ENCODE data around the gene LCLAT1. TPM values are rescaled to one million over a fixed set of nuclear protein-coding genes. Genes with fewer than 3 reads are reported as not detected.
"Not testable (repeated sequence)": the region's sequence is repeated elsewhere in the genome, so short reads cannot be mapped to it uniquely, and the experiment has no call there.

Gene LCLAT1
- total RNA-seq, 1 experiment from 2014 or later = 19.0 TPM

- no peak for DNase-seq (ENCODE audit: low spot score)
These were observed 143.4 kb downstream of the LCLAT1 start for GRCh38 chr2:30590407-30590806.

- DNase-seq (ENCODE audit: low spot score) = no peak
These were observed 144.1 kb downstream of the LCLAT1 start for GRCh38 chr2:30591186-30591585.

GRCh38 chr2:30601375-30601774 lies 154.3 kb downstream of the LCLAT1 start:
- DNase-seq (ENCODE audit: low spot score) = no peak

GRCh38 chr2:30605197-30605596 lies 158.2 kb downstream of the LCLAT1 start:
- DNase-seq (ENCODE audit: low spot score) = no peak

GRCh38 chr2:30608643-30609042 lies 161.6 kb downstream of the LCLAT1 start:
- DNase-seq (ENCODE audit: low spot score) = no peak

GRCh38 chr2:30611583-30611982 lies 164.5 kb downstream of the LCLAT1 start:
- DNase-seq (ENCODE audit: low spot score) = no peak

GRCh38 chr2:30612371-30612770 lies 165.3 kb downstream of the LCLAT1 start:
- DNase-seq (ENCODE audit: low spot score) = no peak

- DNase-seq (ENCODE audit: low spot score) = no peak
These were observed 166.0 kb downstream of the LCLAT1 start for GRCh38 chr2:30613001-30613400.

- DNase-seq (ENCODE audit: low spot score) = not testable (repeated sequence)
These were observed 167.2 kb downstream of the LCLAT1 start for GRCh38 chr2:30614227-30614626.

GRCh38 chr2:30615926-30616325 lies 168.9 kb downstream of the LCLAT1 start:
- DNase-seq (ENCODE audit: low spot score) = no peak

- DNase-seq (ENCODE audit: low spot score) = no peak
These were observed 173.1 kb downstream of the LCLAT1 start for GRCh38 chr2:30620102-30620501.

GRCh38 chr2:30621836-30622235 lies 174.8 kb downstream of the LCLAT1 start:
- no peak for DNase-seq (ENCODE audit: low spot score)

GRCh38 chr2:30622452-30622851 lies 175.4 kb downstream of the LCLAT1 start:
- DNase-seq (ENCODE audit: low spot score) = no peak

- no peak for DNase-seq (ENCODE audit: low spot score)
These were observed 178.2 kb downstream of the LCLAT1 start for GRCh38 chr2:30625276-30625675.

- no peak for DNase-seq (ENCODE audit: low spot score)
These were observed 178.7 kb downstream of the LCLAT1 start for GRCh38 chr2:30625701-30626100.

GRCh38 chr2:30626397-30626796 lies 179.4 kb downstream of the LCLAT1 start:
- no peak for DNase-seq (ENCODE audit: low spot score)

GRCh38 chr2:30627151-30627550 lies 180.1 kb downstream of the LCLAT1 start:
- no peak for DNase-seq (ENCODE audit: low spot score)

- DNase-seq (ENCODE audit: low spot score) = no peak
These were observed 181.3 kb downstream of the LCLAT1 start for GRCh38 chr2:30628341-30628740.

- DNase-seq (ENCODE audit: low spot score) = peak; percentile 54
These were observed 182.8 kb downstream of the LCLAT1 start for GRCh38 chr2:30629866-30630265.

GRCh38 chr2:30631051-30631671 lies 184.1 kb downstream of the LCLAT1 start:
- peak; percentile 11 for DNase-seq (ENCODE audit: low spot score)

- no peak for DNase-seq (ENCODE audit: low spot score)
These were observed 186.0 kb downstream of the LCLAT1 start for GRCh38 chr2:30633039-30633438.

GRCh38 chr2:30636311-30636710 lies 189.3 kb downstream of the LCLAT1 start:
- DNase-seq (ENCODE audit: low spot score) = no peak

GRCh38 chr2:30639836-30640235 lies 192.8 kb downstream of the LCLAT1 start:
- no peak for DNase-seq (ENCODE audit: low spot score)

- no peak for DNase-seq (ENCODE audit: low spot score)
These were observed 194.8 kb downstream of the LCLAT1 start for GRCh38 chr2:30641765-30642345.
